ENCODE data around the gene ADAMTS12.

DNA sequence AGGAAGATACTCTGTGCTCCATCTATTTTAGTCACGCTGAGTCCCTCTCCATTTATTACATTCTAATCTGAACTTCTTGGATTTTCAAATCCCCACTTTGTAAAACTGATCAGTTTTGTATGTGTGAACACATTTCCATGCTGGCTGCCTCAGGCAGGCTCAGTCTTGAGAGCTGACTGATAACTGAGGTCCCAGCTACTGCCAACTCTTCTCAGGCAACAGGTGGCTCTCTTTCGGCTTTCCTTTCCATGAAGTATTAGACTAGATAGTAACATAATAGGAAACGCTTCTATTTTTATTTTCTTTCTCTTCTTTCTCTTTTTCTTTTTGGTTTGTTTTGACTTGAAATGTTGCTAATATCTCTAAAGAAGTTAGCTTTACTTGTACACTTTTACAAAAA, 312.6 kb downstream of the ADAMTS12 start:
- no peak for TF ChIP-seq EZH2 (IDR thresholded peaks at IDR 0.05)
- TF ChIP-seq, protein P1, sequence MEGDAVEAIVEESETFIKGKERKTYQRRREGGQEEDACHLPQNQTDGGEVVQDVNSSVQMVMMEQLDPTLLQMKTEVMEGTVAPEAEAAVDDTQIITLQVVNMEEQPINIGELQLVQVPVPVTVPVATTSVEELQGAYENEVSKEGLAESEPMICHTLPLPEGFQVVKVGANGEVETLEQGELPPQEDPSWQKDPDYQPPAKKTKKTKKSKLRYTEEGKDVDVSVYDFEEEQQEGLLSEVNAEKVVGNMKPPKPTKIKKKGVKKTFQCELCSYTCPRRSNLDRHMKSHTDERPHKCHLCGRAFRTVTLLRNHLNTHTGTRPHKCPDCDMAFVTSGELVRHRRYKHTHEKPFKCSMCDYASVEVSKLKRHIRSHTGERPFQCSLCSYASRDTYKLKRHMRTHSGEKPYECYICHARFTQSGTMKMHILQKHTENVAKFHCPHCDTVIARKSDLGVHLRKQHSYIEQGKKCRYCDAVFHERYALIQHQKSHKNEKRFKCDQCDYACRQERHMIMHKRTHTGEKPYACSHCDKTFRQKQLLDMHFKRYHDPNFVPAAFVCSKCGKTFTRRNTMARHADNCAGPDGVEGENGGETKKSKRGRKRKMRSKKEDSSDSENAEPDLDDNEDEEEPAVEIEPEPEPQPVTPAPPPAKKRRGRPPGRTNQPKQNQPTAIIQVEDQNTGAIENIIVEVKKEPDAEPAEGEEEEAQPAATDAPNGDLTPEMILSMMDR (IDR thresholded peaks at IDR 0.05 in 2 of 3, conservative IDR thresholded peaks at IDR 0.05 in 1 of 3; ENCODE audit: borderline replicate concordance in 1 of 3, insufficient read depth in 1 of 3, low read depth in 2 of 3, low read length in 2 of 3), result no peak
- TF ChIP-seq POLR2A (IDR thresholded peaks at IDR 0.05; ENCODE audit: borderline replicate concordance, extremely low read depth, insufficient read depth, insufficient read length), result no peak
- TF ChIP-seq SRF (IDR thresholded peaks at IDR 0.05; ENCODE audit: low read depth), result no peak
- TF ChIP-seq ZNF274 (IDR thresholded peaks at IDR 0.05; ENCODE audit: low read depth, low read length), result no peak
- TF ChIP-seq, protein P2, sequence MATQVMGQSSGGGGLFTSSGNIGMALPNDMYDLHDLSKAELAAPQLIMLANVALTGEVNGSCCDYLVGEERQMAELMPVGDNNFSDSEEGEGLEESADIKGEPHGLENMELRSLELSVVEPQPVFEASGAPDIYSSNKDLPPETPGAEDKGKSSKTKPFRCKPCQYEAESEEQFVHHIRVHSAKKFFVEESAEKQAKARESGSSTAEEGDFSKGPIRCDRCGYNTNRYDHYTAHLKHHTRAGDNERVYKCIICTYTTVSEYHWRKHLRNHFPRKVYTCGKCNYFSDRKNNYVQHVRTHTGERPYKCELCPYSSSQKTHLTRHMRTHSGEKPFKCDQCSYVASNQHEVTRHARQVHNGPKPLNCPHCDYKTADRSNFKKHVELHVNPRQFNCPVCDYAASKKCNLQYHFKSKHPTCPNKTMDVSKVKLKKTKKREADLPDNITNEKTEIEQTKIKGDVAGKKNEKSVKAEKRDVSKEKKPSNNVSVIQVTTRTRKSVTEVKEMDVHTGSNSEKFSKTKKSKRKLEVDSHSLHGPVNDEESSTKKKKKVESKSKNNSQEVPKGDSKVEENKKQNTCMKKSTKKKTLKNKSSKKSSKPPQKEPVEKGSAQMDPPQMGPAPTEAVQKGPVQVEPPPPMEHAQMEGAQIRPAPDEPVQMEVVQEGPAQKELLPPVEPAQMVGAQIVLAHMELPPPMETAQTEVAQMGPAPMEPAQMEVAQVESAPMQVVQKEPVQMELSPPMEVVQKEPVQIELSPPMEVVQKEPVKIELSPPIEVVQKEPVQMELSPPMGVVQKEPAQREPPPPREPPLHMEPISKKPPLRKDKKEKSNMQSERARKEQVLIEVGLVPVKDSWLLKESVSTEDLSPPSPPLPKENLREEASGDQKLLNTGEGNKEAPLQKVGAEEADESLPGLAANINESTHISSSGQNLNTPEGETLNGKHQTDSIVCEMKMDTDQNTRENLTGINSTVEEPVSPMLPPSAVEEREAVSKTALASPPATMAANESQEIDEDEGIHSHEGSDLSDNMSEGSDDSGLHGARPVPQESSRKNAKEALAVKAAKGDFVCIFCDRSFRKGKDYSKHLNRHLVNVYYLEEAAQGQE (IDR thresholded peaks at IDR 0.05; ENCODE audit: low read depth), result no peak

Measured in HCT116 (cell line).